ENCODE measurements around the gene VTI1A. TPM values are rescaled to one million over a fixed set of nuclear protein-coding genes. Genes with fewer than 3 reads are reported as not detected.

The VTI1A gene
- polyA plus RNA-seq, 2 of the 4 experiments (the other 2 are of a cell fraction): 17.0 to 25.3 TPM

- no peak for TF ChIP-seq BCL3 (IDR thresholded peaks at IDR 0.05)
Measured at GRCh38 chr10:112805254-112805590, 358.2 kb downstream of the VTI1A start (continued).

- WGBS (ENCODE audit: missing lambda C conversion rate): 97% methylated on average over 6 of the region's 6 CpGs
- DNase-seq (ENCODE audit: low read depth in 1 of 2, low spot score in 1 of 2) (no peak), FAIRE-seq (no peak), ATAC-seq (no peak)
- CTCF ChIA-PET: interaction anchor here (0.5 kb wide), 1 partner anchor 320 kb away, joined by 4 read pairs; no protein-coding TSS in a partner anchor
- POLR2A ChIA-PET: interaction anchor here (0.5 kb wide), 1 partner anchor 647 kb away, joined by 3 read pairs; no protein-coding TSS in a partner anchor
- no peak overlapping the region for H3K4me3 ChIP-seq
- H3K9me3 ChIP-seq: peaks cover 6% of the 10 kb centered on the region; the same call in 2 of the 3 replicates
- H3K27ac ChIP-seq: peak overlapping the region in 1 of 2 experiments; percentile 12; a peak in 1 of 6 replicates
- H3K4me2 ChIP-seq: no peak overlapping the region
- peaks cover 25% of the 10 kb centered on the region for H3K4me1 ChIP-seq
- no peak for TF ChIP-seq EHF (CRISPR knock-in tag; IDR thresholded peaks at IDR 0.05)
- TF ChIP-seq NR3C1 (IDR thresholded peaks at IDR 0.05): no peak
- TF ChIP-seq CBX8 (IDR thresholded peaks at IDR 0.05): no peak
- no peak for TF ChIP-seq KDM5A (IDR thresholded peaks at IDR 0.05)
- no peak for TF ChIP-seq ZC3H11A (IDR thresholded peaks at IDR 0.05)
- no peak for TF ChIP-seq CHD4 (IDR thresholded peaks at IDR 0.05; ENCODE audit: borderline replicate concordance)
- no peak for TF ChIP-seq HOXB13 (CRISPR knock-in tag; IDR thresholded peaks at IDR 0.05; ENCODE audit: low read depth)
- no peak for TF ChIP-seq EP300 (IDR thresholded peaks at IDR 0.05)
Measured at GRCh38 chr10:112805701-112806100, 358.7 kb downstream of the VTI1A start.

GRCh38 chr10:112807013-112807412 lies 360.0 kb downstream of the VTI1A start:
- ChIA-PET CTCF (interaction anchor here (1.1 to 1.2 kb wide), 2 partner anchors 15 to 143 kb away, joined by 3 read pairs; partner anchors contain the start of gene TCF7L2), POLR2A (interaction anchor here (0.6 kb wide), 1 partner anchor 142 kb away, joined by 4 read pairs; no protein-coding TSS in a partner anchor)
- H3K4me2 ChIP-seq: no peak overlapping the region
- no peak overlapping the region for H3K4me3 ChIP-seq
- FAIRE-seq (no peak), DNase-seq (ENCODE audit: low read depth in 1 of 2, low spot score in 1 of 2) (no peak), ATAC-seq (no peak)
- 96% methylated on average over 8 of the region's 8 CpGs for WGBS (ENCODE audit: missing lambda C conversion rate)
- H3K27ac ChIP-seq: no peak overlapping the region
- H3K4me1 ChIP-seq: peaks cover 12% of the 10 kb centered on the region
- no peak for TF ChIP-seq JUNB (IDR thresholded peaks at IDR 0.05)
- no peak for TF ChIP-seq CHD4 (IDR thresholded peaks at IDR 0.05; ENCODE audit: borderline replicate concordance)
- H3K9me3 ChIP-seq: peaks cover 11% of the 10 kb centered on the region

DNA sequence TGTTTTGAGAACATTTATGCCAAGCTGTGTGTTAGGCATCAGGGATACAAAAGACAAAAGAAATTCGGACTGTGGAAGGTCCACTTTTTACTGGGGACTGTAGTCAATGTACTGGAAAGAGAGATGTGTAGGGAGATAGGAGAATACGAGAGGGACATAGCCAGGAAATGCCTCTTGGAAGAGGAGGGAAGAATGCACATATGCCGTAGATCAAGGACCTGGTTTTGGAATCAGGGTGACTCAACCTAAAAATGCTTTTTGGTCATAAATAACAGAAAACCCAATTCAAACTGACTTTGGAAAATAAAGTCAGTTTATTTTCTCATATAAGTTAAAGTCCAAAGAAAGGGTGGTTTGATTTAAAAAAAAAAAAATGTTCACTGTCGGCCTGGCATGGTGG lies 362.7 kb downstream of the VTI1A start:
- H3K9me3 ChIP-seq: peaks cover 11% of the 10 kb centered on the region
- ChIA-PET CTCF (interaction anchor here (1.0 kb wide), 1 partner anchor 88 kb away, joined by 3 read pairs; no protein-coding TSS in a partner anchor), POLR2A (no interaction called here)
- H3K27ac ChIP-seq: peak overlapping the region in 1 of 2 experiments; percentile 88; a peak in 4 of 6 replicates
- ATAC-seq (no peak), DNase-seq (ENCODE audit: low read depth in 1 of 2, low spot score in 1 of 2) (no peak), FAIRE-seq (no peak)
- no peak overlapping the region for H3K4me3 ChIP-seq
- 93% methylated on average over 4 of the region's 4 CpGs for WGBS (ENCODE audit: missing lambda C conversion rate)
- peaks cover 16% of the 10 kb centered on the region for H3K4me1 ChIP-seq
- no peak overlapping the region for H3K4me2 ChIP-seq
- TF ChIP-seq NR3C1 (IDR thresholded peaks at IDR 0.05): no peak
- TF ChIP-seq GATA3 (IDR thresholded peaks at IDR 0.05; ENCODE audit: borderline replicate concordance): no peak
- TF ChIP-seq CBX8 (IDR thresholded peaks at IDR 0.05): no peak
- TF ChIP-seq HOXA7 (CRISPR knock-in tag; IDR thresholded peaks at IDR 0.05): no peak
- TF ChIP-seq POLR2A (IDR thresholded peaks at IDR 0.05; ENCODE audit: low read length): no peak
- no peak for TF ChIP-seq KDM1A (IDR thresholded peaks at IDR 0.05; ENCODE audit: low read depth)
- no peak for TF ChIP-seq JUN (IDR thresholded peaks at IDR 0.05)
- no peak for TF ChIP-seq RFX5 (IDR thresholded peaks at IDR 0.05)
- TF ChIP-seq POLR2AphosphoS2 (conservative IDR thresholded peaks at IDR 0.05; ENCODE audit: low read length): no peak
- TF ChIP-seq CTCF (IDR thresholded peaks at IDR 0.05): no peak
- TF ChIP-seq, protein P1, sequence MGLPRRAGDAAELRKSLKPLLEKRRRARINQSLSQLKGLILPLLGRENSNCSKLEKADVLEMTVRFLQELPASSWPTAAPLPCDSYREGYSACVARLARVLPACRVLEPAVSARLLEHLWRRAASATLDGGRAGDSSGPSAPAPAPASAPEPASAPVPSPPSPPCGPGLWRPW (IDR thresholded peaks at IDR 0.05): no peak

All from A549 (cell line).